Stimulated activated CD4-positive, alpha-beta T cell treated with anti-CD3 and anti-CD28 coated beads, Interleukin-2, amount 100 ng/mL, for 24 hours (primary cell): ENCODE data around the gene PLSCR3.

Source experiments
- DNase-seq, 2 donors: peaks; one replicate each; pipeline ENCODE4 v3.0.0-alpha.2; 2020

PLSCR3 gene

GRCh38 chr17:7346761-7347614 is 47.3 kb downstream of the PLSCR3 start:
- no peak for DNase-seq

GRCh38 chr17:7343250-7343649 is 51.1 kb downstream of the PLSCR3 start:
- DNase-seq: no peak

GRCh38 chr17:7341842-7342241 is 52.5 kb downstream of the PLSCR3 start:
- no peak for DNase-seq

- DNase-seq: no peak
Measured at GRCh38 chr17:7340179-7340578, 54.1 kb downstream of the PLSCR3 start.
